Measurements from ENCODE around the gene FOXN3. TPM values are rescaled to one million over a fixed set of nuclear protein-coding genes. Genes with fewer than 3 reads are reported as not detected.

Gene FOXN3
- total RNA-seq, 1 experiment from 2014 or later = 13.8 TPM

DNA sequence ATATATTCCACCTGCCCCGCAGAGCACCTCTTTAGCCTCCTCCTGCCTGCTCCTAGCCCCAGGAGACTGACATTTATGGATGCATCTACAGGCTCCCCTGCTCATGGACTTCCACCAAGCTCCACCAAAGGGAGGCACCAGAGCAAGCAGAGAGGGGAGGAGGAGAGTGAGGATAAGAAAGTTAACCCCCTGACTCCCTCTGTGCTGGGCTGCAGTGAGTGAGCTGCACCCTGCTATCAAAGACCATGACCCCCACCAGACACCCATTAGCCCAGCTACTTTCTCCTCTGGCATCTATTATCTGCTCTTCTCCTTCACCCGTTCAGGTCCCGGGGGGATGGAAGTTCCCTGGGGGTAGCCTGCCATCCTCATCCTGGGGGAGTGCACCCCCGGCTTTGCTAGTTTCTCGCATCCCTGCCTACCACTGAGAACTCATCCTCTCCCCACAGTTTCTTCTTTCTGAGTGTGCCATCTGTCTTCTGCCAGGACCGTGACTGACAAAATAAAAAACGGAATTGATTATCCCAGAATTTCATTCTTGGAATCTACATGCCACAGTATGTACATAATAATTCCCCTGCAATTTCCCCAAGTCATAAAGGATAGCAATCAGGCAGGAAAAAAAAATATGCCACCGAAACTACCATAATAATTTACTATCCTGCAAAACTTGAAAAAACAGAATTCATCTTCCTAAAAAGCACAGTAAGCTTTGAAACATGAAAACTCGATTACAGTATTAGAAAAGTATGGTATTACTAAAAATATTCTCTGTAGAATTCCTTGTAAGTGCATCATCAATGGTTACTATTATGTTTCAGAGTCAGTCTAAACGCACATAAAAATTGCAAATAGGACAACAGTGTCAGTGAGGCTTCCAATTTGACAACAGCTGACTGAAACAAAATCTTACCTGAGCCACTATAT is 45.2 kb downstream of the FOXN3 start:
- DNase-seq = no peak

DNA sequence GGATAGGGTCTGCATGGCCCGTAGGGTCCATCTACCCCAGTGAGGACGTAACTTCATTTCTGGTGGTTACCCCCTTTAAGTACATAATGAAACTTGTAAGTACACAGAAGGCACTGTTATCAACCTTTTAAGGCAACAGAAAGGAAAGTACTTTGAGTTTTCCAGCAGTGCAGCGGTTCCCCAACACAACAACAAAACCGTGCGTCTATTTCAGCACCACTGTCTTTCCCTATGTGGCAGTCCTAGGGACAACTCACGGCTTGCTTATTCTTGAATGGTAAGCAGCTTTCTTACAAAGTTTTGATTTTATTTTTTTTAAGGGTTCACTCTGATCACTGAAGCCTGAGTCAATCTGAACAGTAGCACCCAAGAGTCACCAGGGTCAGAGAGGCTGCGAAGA is 46.3 kb downstream of the FOXN3 start:
- Histone ChIP-seq H3K9me3 (ENCODE audit: low read length) (no peaks in the 10 kb centered on the region), H3K4me3 (ENCODE audit: low read length) (no peak overlapping the region), H3K27ac (ENCODE audit: low read length) (no peak overlapping the region), H3K4me2 (ENCODE audit: low read depth, low read length, poor library complexity, severe bottlenecking) (no peak overlapping the region), H3K9ac (ENCODE audit: low read length) (no peak overlapping the region), H3K4me1 (ENCODE audit: low read length) (peaks cover under 1% of the 10 kb centered on the region), H4K20me1 (ENCODE audit: insufficient read depth, low read depth, low read length) (no peaks in the 10 kb centered on the region; the same call in 1 of the 2 replicates), H3K36me3 (ENCODE audit: insufficient read depth, low read length) (no peaks in the 10 kb centered on the region), H3K27me3 (ENCODE audit: low read length) (no peaks in the 10 kb centered on the region), H2AFZ (ENCODE audit: low read length) (no peak overlapping the region), H3K79me2 (ENCODE audit: low read length) (no peaks in the 10 kb centered on the region), H3K9me2 (replicated peaks; ENCODE audit: insufficient read depth, low read length) (no peaks in the 10 kb centered on the region)
- no peak for DNase-seq

More for the DNA sequence above, 45.2 kb downstream of the FOXN3 start:
- Histone ChIP-seq H3K9me3 (ENCODE audit: low read length) (no peaks in the 10 kb centered on the region), H3K79me2 (ENCODE audit: low read length) (no peaks in the 10 kb centered on the region), H3K4me3 (ENCODE audit: low read length) (no peak overlapping the region), H3K4me1 (ENCODE audit: low read length) (no peaks in the 10 kb centered on the region), H4K20me1 (ENCODE audit: insufficient read depth, low read depth, low read length) (no peaks in the 10 kb centered on the region; the same call in 1 of the 2 replicates), H3K27ac (ENCODE audit: low read length) (no peak overlapping the region), H3K36me3 (ENCODE audit: insufficient read depth, low read length) (no peaks in the 10 kb centered on the region), H3K4me2 (ENCODE audit: low read depth, low read length, poor library complexity, severe bottlenecking) (no peak overlapping the region), H2AFZ (ENCODE audit: low read length) (no peak overlapping the region), H3K27me3 (ENCODE audit: low read length) (no peaks in the 10 kb centered on the region), H3K9ac (ENCODE audit: low read length) (no peak overlapping the region), H3K9me2 (replicated peaks; ENCODE audit: insufficient read depth, low read length) (no peaks in the 10 kb centered on the region)

DNA sequence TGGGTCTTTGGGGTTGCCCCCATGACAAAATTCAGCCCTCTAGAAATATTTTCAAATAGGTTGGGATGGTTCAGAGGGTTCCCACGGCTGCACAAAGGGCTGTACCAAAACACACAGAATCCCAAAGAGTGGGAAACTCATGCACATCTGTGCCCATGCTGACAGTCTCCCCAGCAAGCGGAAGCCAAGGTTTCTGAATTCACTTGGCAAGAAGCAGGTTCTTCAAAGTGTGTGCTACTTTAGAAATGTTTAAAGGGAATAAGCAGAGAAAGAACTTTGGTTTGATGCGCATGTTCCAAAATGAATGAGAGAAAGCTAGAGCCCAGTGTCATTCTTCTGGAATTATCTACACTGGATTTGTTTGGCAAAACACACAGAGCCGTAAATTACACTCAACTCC is 46.7 kb downstream of the FOXN3 start:
- Histone ChIP-seq H3K27ac (ENCODE audit: low read length) (no peak overlapping the region), H3K4me1 (ENCODE audit: low read length) (peaks cover 5% of the 10 kb centered on the region), H3K36me3 (ENCODE audit: insufficient read depth, low read length) (no peaks in the 10 kb centered on the region), H3K4me2 (ENCODE audit: low read depth, low read length, poor library complexity, severe bottlenecking) (no peak overlapping the region), H3K79me2 (ENCODE audit: low read length) (no peaks in the 10 kb centered on the region), H3K9me2 (replicated peaks; ENCODE audit: insufficient read depth, low read length) (no peaks in the 10 kb centered on the region), H3K9ac (ENCODE audit: low read length) (no peak overlapping the region), H4K20me1 (ENCODE audit: insufficient read depth, low read depth, low read length) (no peaks in the 10 kb centered on the region; the same call in 1 of the 2 replicates), H2AFZ (ENCODE audit: low read length) (no peak overlapping the region), H3K9me3 (ENCODE audit: low read length) (no peaks in the 10 kb centered on the region), H3K27me3 (ENCODE audit: low read length) (no peaks in the 10 kb centered on the region), H3K4me3 (ENCODE audit: low read length) (no peak overlapping the region)
- DNase-seq = no peak

DNA sequence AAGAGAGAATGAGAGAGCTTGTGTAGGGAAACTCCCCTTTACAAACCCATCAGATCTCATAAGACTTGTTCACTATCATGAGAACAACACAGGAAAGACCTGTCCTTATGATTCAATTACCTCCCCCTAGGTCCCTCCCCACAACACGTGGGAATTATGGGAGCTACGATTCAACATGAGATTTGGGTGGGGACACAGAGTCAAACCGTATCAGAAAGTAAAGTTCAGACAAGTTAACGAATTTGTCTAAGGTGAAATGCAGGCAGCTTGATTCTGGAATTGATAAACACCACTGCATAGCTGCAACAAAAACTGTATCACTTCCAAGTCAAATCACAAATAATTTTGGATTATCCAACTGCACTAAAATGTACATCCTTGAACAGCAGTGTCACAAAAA is 47.4 kb downstream of the FOXN3 start:
- Histone ChIP-seq H4K20me1 (ENCODE audit: insufficient read depth, low read depth, low read length) (no peaks in the 10 kb centered on the region; the same call in 1 of the 2 replicates), H3K79me2 (ENCODE audit: low read length) (no peaks in the 10 kb centered on the region), H3K4me2 (ENCODE audit: low read depth, low read length, poor library complexity, severe bottlenecking) (no peak overlapping the region), H2AFZ (ENCODE audit: low read length) (no peak overlapping the region), H3K9me3 (ENCODE audit: low read length) (no peaks in the 10 kb centered on the region), H3K9ac (ENCODE audit: low read length) (no peak overlapping the region), H3K4me3 (ENCODE audit: low read length) (no peak overlapping the region), H3K27ac (ENCODE audit: low read length) (no peak overlapping the region), H3K4me1 (ENCODE audit: low read length) (peaks cover 12% of the 10 kb centered on the region), H3K9me2 (replicated peaks; ENCODE audit: insufficient read depth, low read length) (no peaks in the 10 kb centered on the region), H3K36me3 (ENCODE audit: insufficient read depth, low read length) (no peaks in the 10 kb centered on the region), H3K27me3 (ENCODE audit: low read length) (no peaks in the 10 kb centered on the region)
- no peak for DNase-seq

DNA sequence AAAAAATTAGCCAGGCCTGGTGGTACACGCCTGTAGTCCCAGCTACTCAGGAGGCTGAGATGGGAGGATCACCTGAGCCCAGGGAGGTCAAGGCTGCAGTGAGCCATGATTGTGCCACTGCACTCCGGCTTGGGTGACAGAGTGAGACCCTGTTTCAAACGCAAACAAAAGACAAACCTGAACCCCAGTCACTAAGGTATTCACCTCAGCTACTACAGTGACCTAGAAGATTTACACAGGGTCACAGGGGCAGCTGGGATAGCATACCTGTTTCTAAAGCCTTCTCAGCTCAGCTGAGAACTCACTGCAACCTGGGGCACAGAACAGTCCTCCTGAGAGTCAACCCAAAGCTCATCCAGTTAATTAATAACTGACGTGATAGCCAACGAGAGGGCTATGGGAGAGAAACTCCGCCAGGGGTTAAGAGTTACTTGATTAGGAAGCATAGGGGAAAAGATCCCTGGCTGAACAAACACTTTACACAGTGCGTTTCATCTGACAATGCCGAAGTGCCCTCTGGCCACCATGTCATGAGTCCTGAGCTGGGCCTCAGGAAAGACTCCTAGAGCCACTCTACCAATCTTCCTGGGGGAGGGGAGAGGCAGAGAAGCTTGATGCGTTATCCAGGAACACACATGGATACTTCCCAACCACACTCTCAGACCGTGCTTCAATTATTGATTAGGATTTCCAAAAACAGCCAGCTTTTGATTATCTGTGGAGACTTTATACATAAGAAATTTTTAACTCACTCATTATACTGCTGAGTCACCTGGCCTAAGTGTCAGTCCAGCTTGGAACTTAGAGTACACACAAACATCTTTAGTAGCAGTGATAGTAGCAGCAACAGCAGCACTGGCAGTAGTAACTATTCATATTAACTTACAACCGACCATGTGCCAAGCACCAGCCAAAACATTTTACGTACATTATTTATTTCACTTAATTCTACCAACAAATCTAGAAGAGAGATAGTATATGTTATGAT is 48.2 kb downstream of the FOXN3 start:
- Histone ChIP-seq H3K4me2 (ENCODE audit: low read depth, low read length, poor library complexity, severe bottlenecking) (no peak overlapping the region), H3K79me2 (ENCODE audit: low read length) (no peaks in the 10 kb centered on the region)

DNA sequence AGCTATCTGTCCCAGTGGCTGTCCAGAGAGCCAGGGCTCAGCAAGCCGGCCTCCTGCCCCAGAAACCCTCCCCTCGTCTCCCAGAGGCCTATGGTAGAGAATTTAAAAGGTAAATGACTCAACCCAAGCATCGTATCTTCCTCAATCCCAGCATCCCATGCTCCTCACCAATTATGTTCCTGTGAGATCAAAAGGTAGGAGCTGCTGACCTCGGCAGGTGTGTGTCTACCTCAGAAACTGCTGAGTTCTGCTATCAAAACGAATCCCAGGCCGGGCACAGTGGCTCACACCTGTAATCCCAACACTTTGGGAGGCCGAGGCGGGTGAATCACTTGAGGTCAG is 49.3 kb downstream of the FOXN3 start:
- peaks cover 16% of the 10 kb centered on the region for H3K4me1 ChIP-seq (ENCODE audit: low read length)

More for the DNA sequence above, 48.2 kb downstream of the FOXN3 start:
- Histone ChIP-seq H3K9ac (ENCODE audit: low read length) (no peak overlapping the region), H2AFZ (ENCODE audit: low read length) (no peak overlapping the region), H3K4me1 (ENCODE audit: low read length) (peaks cover 16% of the 10 kb centered on the region), H3K9me2 (replicated peaks; ENCODE audit: insufficient read depth, low read length) (no peaks in the 10 kb centered on the region), H3K27ac (ENCODE audit: low read length) (no peak overlapping the region), H3K36me3 (ENCODE audit: insufficient read depth, low read length) (no peaks in the 10 kb centered on the region), H3K27me3 (ENCODE audit: low read length) (no peaks in the 10 kb centered on the region), H3K4me3 (ENCODE audit: low read length) (no peak overlapping the region), H4K20me1 (ENCODE audit: insufficient read depth, low read depth, low read length) (no peaks in the 10 kb centered on the region; the same call in 1 of the 2 replicates), H3K9me3 (ENCODE audit: low read length) (no peaks in the 10 kb centered on the region)
- DNase-seq = no peak

DNA sequence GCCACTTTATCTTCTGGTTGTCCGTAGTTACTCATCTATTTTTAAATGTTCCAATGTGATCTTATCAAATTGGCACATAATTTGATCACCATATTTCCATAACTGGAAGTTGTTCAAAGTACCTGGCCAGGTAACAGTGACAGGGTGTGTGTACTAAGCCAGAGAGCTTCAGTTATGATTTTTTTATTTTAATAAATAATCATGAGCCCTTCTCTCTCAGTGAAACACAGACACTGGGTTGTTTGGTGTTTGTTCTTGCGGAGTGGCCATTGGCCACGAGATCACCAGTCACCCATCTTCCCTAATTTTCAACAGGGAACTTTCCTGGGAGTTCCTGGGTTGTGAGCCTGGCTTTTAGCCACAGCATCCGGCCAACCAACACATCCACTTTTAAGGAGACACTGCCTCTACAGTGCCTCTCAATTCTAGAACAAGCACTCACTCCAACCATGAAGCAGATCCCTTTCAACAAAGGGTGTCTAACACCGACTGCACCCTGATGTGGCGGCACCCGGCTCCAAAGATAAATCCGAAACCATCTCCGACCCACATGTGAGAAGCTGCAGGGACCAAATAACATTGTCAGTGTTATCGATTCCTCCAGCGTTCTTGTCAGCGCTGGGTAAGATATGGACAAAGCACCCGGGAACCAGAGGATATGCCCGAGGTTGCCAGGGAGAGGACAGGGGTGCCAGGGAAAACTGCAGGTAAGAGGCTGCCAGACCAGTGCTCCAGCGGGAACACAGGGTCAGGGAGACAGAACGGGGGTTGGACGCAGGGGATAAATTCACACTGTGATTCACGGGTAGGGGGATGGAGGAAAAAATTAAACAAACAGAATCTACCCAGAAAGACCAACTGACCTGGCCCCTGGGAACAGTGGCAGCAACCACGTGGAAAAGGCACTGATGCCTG is 49.9 kb downstream of the FOXN3 start:
- Histone ChIP-seq H3K9ac (ENCODE audit: low read length) (no peak overlapping the region), H3K9me2 (replicated peaks; ENCODE audit: insufficient read depth, low read length) (no peaks in the 10 kb centered on the region), H3K4me1 (ENCODE audit: low read length) (peaks cover 16% of the 10 kb centered on the region), H3K79me2 (ENCODE audit: low read length) (no peaks in the 10 kb centered on the region), H3K36me3 (ENCODE audit: insufficient read depth, low read length) (no peaks in the 10 kb centered on the region), H3K4me2 (ENCODE audit: low read depth, low read length, poor library complexity, severe bottlenecking) (no peak overlapping the region), H3K9me3 (ENCODE audit: low read length) (no peaks in the 10 kb centered on the region), H4K20me1 (ENCODE audit: insufficient read depth, low read depth, low read length) (no peaks in the 10 kb centered on the region; the same call in 1 of the 2 replicates), H3K4me3 (ENCODE audit: low read length) (no peak overlapping the region), H3K27me3 (ENCODE audit: low read length) (no peaks in the 10 kb centered on the region; the same call in 1 of the 2 replicates), H3K27ac (ENCODE audit: low read length) (no peak overlapping the region), H2AFZ (ENCODE audit: low read length) (no peak overlapping the region)
- DNase-seq = no peak

More for the DNA sequence above, 49.3 kb downstream of the FOXN3 start:
- no peaks in the 10 kb centered on the region for H3K9me3 ChIP-seq (ENCODE audit: low read length)
- H3K79me2 ChIP-seq (ENCODE audit: low read length) = no peaks in the 10 kb centered on the region
- H2AFZ ChIP-seq (ENCODE audit: low read length) = no peak overlapping the region
- H3K4me3 ChIP-seq (ENCODE audit: low read length) = no peak overlapping the region
- no peaks in the 10 kb centered on the region; the same call in 1 of the 2 replicates for H3K27me3 ChIP-seq (ENCODE audit: low read length)
- H3K27ac ChIP-seq (ENCODE audit: low read length) = no peak overlapping the region
- no peak for DNase-seq
- H3K4me2 ChIP-seq (ENCODE audit: low read depth, low read length, poor library complexity, severe bottlenecking) = no peak overlapping the region
- H3K9me2 ChIP-seq (replicated peaks; ENCODE audit: insufficient read depth, low read length) = no peaks in the 10 kb centered on the region
- H3K36me3 ChIP-seq (ENCODE audit: insufficient read depth, low read length) = no peaks in the 10 kb centered on the region
- H4K20me1 ChIP-seq (ENCODE audit: insufficient read depth, low read depth, low read length) = no peaks in the 10 kb centered on the region; the same call in 1 of the 2 replicates
- no peak overlapping the region for H3K9ac ChIP-seq (ENCODE audit: low read length)

Measured in Karpas-422 (cell line).